HEK293 (cell line): ENCODE data around the gene LPXN.

Source experiments
- SETDB1 ChIP-seq: IDR thresholded peaks from one replicate; pipeline ENCODE4 v1.6.1; 2017; ENCODE audit warnings: mild to moderate bottlenecking, low read length, moderate library complexity, mixed read lengths; ENCODE audit not compliant: insufficient read length
- SP2 ChIP-seq: fragments of 450-650 bp; formaldehyde crosslinking; IDR thresholded peaks from 2 replicates; pipeline ENCODE4 v1.5.1; 2016; ENCODE audit warnings: missing biosample characterization, missing genetic modification characterization
- ZBTB21 ChIP-seq: fragments of 450-650 bp; formaldehyde crosslinking; IDR thresholded peaks from 2 replicates; pipeline ENCODE4 v1.5.1; 2017; ENCODE audit warnings: missing biosample characterization, missing genetic modification characterization
- ZFHX2 ChIP-seq: fragments of 450-650 bp; formaldehyde crosslinking; conservative IDR thresholded peaks from 2 replicates; pipeline ENCODE4 v1.5.1; 2016; ENCODE audit warnings: missing biosample characterization, missing genetic modification characterization
- ZNF121 ChIP-seq: fragments of 450-650 bp; formaldehyde crosslinking; IDR thresholded peaks from 2 replicates; pipeline ENCODE4 v1.5.1; 2016; ENCODE audit warnings: missing biosample characterization, missing genetic modification characterization
- ZNF175 ChIP-seq: fragments of 450-650 bp; formaldehyde crosslinking; IDR thresholded peaks from 2 replicates; pipeline ENCODE4 v1.5.1; 2016; ENCODE audit warnings: missing biosample characterization, missing genetic modification characterization
- ZNF626 ChIP-seq: fragments of 450-650 bp; sonication (Bioruptor Pico); formaldehyde crosslinking; IDR thresholded peaks from 2 replicates; pipeline ENCODE4 v1.5.1; 2018; ENCODE audit warnings: missing biosample characterization, missing genetic modification characterization, inconsistent platforms
- ZNF747 ChIP-seq: fragments of 450-650 bp; formaldehyde crosslinking; IDR thresholded peaks from 2 replicates; pipeline ENCODE4 v1.5.1; 2016; ENCODE audit warnings: missing biosample characterization, missing genetic modification characterization
- ZNF776 ChIP-seq: fragments of 450-650 bp; formaldehyde crosslinking; IDR thresholded peaks from 2 replicates; pipeline ENCODE4 v1.5.0; 2017; ENCODE audit warnings: missing biosample characterization, missing genetic modification characterization, borderline replicate concordance
- TF ChIP-seq, protein P1 (sequence below): fragments of 450-650 bp; formaldehyde crosslinking; IDR thresholded peaks from 2 replicates; pipeline ENCODE4 v1.5.1; 2016; ENCODE audit warnings: missing biosample characterization, missing genetic modification characterization, low read depth
- TF ChIP-seq, protein P2 (sequence below): fragments of 450-650 bp; formaldehyde crosslinking; IDR thresholded peaks from 2 replicates; pipeline ENCODE4 v1.5.1; 2016; ENCODE audit warnings: missing biosample characterization, missing genetic modification characterization
- TF ChIP-seq, protein P3 (sequence below): fragments of 450-650 bp; formaldehyde crosslinking; IDR thresholded peaks from 2 replicates; pipeline ENCODE4; 2016; ENCODE audit warnings: missing biosample characterization, missing genetic modification characterization
- TF ChIP-seq, protein P4 (sequence below): fragments of 450-650 bp; formaldehyde crosslinking; IDR thresholded peaks from 2 replicates; pipeline ENCODE4 v1.5.1; 2016; ENCODE audit warnings: missing biosample characterization, missing genetic modification characterization

DNA sequence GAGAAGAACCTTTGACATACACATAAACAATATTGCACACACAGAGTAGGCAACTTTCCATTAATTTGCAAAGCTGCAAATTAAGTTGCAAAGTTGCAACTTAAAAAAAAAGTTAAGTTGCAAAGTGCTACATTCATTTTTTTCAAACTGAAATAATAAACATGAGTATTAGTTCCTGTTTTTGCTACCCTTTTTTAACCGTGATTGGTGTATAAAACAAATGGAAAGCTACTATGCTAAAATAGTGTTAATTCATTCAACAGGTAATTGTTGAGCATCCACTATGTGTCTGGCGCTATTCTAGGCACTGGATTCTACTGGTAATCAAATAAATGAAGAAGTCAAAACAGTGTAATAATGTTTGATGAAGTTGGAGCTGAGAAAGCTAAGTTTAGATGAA lies 11.3 kb upstream of the LPXN start:
- TF ChIP-seq, protein P1, sequence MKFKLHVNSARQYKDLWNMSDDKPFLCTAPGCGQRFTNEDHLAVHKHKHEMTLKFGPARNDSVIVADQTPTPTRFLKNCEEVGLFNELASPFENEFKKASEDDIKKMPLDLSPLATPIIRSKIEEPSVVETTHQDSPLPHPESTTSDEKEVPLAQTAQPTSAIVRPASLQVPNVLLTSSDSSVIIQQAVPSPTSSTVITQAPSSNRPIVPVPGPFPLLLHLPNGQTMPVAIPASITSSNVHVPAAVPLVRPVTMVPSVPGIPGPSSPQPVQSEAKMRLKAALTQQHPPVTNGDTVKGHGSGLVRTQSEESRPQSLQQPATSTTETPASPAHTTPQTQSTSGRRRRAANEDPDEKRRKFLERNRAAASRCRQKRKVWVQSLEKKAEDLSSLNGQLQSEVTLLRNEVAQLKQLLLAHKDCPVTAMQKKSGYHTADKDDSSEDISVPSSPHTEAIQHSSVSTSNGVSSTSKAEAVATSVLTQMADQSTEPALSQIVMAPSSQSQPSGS (tag by site-specific recombination): no peak
- TF ChIP-seq, protein P2, sequence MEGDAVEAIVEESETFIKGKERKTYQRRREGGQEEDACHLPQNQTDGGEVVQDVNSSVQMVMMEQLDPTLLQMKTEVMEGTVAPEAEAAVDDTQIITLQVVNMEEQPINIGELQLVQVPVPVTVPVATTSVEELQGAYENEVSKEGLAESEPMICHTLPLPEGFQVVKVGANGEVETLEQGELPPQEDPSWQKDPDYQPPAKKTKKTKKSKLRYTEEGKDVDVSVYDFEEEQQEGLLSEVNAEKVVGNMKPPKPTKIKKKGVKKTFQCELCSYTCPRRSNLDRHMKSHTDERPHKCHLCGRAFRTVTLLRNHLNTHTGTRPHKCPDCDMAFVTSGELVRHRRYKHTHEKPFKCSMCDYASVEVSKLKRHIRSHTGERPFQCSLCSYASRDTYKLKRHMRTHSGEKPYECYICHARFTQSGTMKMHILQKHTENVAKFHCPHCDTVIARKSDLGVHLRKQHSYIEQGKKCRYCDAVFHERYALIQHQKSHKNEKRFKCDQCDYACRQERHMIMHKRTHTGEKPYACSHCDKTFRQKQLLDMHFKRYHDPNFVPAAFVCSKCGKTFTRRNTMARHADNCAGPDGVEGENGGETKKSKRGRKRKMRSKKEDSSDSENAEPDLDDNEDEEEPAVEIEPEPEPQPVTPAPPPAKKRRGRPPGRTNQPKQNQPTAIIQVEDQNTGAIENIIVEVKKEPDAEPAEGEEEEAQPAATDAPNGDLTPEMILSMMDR (tag by site-specific recombination): no peak
- TF ChIP-seq ZNF747: no peak
- TF ChIP-seq ZFHX2 (tag by site-specific recombination): no peak
- TF ChIP-seq, protein P3, sequence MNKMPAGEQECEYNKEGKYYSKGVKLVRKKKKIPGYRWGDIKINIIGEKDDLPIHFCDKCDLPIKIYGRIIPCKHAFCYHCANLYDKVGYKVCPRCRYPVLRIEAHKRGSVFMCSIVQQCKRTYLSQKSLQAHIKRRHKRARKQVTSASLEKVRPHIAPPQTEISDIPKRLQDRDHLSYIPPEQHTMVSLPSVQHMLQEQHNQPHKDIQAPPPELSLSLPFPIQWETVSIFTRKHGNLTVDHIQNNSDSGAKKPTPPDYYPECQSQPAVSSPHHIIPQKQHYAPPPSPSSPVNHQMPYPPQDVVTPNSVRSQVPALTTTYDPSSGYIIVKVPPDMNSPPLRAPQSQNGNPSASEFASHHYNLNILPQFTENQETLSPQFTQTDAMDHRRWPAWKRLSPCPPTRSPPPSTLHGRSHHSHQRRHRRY: no peak
- no peak for TF ChIP-seq SETDB1
- TF ChIP-seq ZNF776: no peak
- no peak for TF ChIP-seq ZNF121 (tag by site-specific recombination)
- TF ChIP-seq SP2 (tag by site-specific recombination): no peak
- no peak for TF ChIP-seq ZBTB21
- TF ChIP-seq ZNF626 (tag by site-specific recombination): no peak
- no peak for TF ChIP-seq ZNF175
- TF ChIP-seq, protein P4, sequence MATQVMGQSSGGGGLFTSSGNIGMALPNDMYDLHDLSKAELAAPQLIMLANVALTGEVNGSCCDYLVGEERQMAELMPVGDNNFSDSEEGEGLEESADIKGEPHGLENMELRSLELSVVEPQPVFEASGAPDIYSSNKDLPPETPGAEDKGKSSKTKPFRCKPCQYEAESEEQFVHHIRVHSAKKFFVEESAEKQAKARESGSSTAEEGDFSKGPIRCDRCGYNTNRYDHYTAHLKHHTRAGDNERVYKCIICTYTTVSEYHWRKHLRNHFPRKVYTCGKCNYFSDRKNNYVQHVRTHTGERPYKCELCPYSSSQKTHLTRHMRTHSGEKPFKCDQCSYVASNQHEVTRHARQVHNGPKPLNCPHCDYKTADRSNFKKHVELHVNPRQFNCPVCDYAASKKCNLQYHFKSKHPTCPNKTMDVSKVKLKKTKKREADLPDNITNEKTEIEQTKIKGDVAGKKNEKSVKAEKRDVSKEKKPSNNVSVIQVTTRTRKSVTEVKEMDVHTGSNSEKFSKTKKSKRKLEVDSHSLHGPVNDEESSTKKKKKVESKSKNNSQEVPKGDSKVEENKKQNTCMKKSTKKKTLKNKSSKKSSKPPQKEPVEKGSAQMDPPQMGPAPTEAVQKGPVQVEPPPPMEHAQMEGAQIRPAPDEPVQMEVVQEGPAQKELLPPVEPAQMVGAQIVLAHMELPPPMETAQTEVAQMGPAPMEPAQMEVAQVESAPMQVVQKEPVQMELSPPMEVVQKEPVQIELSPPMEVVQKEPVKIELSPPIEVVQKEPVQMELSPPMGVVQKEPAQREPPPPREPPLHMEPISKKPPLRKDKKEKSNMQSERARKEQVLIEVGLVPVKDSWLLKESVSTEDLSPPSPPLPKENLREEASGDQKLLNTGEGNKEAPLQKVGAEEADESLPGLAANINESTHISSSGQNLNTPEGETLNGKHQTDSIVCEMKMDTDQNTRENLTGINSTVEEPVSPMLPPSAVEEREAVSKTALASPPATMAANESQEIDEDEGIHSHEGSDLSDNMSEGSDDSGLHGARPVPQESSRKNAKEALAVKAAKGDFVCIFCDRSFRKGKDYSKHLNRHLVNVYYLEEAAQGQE (tag by site-specific recombination): no peak
